ENCODE results near the gene CA10.
A peak's percentile ranks its signal among the peaks of the same experiment; 100 is the strongest.

The CA10 gene

GRCh38 chr17:52047086-52047485, 111.4 kb downstream of the CA10 start:
- no peak for DNase-seq (ENCODE audit: low read depth)

DNA sequence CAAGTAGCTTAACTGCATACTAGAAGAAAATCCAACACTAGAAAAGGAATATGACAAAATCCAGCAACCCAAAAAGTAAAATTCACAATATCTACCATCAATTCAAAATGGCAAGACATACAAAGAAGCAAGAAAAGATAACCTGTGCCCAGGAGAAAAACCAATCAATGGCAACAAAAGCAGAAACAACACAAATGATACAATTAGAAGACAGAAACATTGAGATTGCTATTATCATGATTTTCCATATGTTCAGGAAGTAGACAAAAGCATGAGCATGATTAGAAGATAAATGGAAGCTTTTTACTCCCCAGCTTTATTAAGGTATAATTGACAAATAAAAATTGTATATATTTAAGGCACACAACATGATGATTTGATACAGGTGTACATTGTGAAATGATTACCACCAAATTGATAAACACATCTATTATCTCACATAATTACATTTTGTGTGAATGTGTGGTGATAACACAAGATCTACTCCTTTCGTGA, 117.3 kb downstream of the CA10 start:
- no peak for DNase-seq (ENCODE audit: low read depth)

- DNase-seq (ENCODE audit: low read depth) = no peak
Measured at GRCh38 chr17:52036416-52036815, 122.1 kb downstream of the CA10 start.

- no peak for DNase-seq (ENCODE audit: low read depth)
Measured at GRCh38 chr17:52035336-52035915, 123.1 kb downstream of the CA10 start.

DNA sequence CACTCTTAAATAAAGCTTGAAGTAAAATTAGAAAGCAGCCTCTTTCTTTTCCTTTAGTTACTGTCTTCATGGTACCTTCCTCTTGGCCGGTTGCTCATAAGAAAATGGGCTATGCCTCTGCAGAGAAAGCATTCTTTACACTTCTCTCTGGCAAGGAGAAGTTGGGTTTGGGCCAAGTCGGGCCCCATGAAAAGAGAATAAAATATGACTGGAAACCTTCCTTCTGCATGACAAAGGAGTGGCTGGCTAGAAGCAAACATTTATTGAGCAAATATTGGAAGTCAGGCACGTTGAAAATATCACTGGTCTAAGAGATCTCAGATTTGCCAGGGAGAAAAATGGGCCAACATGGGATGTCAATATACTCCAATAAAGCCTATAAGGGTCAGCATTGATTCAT, 126.1 kb downstream of the CA10 start:
- DNase-seq (ENCODE audit: low read depth) = no peak

DNA sequence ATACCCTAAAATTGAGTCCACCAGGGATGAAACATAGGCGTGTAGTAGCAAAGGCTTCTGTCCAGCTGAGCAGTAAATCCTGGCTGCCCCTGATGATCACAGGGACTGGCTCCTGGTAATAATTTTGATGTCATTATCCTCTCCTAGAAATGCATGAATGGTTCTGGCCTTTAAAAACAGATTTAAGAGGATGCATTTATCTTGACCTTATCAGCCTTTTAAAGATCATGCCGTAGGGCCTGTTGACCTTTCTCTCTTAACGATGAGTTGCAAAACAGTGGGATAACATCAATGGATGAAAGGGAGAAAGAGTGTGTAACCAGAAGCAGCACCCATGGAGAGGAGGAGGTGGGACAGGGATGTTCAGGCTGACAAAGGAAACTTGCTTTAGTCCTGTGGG, 128.5 kb downstream of the CA10 start:
- no peak for DNase-seq (ENCODE audit: low read depth)

DNA sequence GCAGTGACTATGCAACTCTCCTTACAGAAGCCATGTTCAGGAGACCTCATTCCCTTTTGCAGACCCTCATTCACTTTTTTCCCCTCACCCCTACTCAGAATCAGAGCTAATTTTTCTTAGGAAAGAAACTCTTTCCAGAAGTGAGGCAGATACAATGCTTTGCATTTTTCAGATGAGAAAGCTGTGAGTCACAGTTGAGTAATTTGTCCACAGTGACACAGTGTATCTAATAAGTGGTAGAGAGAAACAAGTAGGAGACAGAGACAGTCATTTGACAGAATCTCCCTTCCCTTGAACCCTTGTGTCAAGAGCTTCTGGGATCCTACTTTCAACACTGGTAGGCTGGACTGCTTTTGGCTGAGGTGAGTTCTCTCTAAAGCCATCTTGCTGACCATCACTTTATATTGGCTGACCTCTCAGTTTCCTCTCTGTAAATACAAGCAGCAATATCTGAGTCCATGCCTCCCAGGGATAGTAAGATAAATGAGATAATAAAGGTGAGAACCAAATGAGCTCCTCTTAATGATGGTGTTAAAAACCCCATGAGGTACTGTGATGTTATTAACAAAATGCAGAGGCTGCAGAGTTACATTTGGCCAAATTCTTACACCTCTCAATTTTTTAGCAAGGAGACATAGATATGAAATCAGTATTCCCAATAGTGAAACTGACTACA, 130.8 kb downstream of the CA10 start:
- DNase-seq (ENCODE audit: low read depth) = peak; percentile 61

DNA sequence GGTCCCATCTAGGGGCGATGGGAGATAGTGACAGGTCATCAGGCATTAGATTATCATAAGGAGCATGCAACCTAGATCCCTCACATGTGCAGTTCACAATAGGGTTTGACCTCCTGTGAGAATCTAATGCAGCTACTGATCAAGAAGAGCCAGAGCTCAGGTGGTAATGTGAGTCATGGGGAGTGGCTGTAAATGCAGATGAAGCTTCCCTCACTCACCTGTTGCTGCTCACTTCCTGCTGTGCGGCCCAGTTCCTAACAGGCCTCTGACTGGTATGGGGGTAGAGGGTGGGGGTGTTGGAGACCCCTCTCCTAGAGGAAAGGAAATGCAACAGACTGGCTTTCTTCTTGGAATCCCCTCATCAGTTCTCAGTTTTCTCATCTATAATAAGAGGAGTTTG, 131.4 kb downstream of the CA10 start:
- DNase-seq (ENCODE audit: low read depth) = no peak

- no peak for DNase-seq (ENCODE audit: low read depth)
Measured at GRCh38 chr17:52026075-52026474, 132.4 kb downstream of the CA10 start.

- peak; percentile 37 for DNase-seq (ENCODE audit: low read depth)
Measured at GRCh38 chr17:52025236-52025635, 133.3 kb downstream of the CA10 start.

DNA sequence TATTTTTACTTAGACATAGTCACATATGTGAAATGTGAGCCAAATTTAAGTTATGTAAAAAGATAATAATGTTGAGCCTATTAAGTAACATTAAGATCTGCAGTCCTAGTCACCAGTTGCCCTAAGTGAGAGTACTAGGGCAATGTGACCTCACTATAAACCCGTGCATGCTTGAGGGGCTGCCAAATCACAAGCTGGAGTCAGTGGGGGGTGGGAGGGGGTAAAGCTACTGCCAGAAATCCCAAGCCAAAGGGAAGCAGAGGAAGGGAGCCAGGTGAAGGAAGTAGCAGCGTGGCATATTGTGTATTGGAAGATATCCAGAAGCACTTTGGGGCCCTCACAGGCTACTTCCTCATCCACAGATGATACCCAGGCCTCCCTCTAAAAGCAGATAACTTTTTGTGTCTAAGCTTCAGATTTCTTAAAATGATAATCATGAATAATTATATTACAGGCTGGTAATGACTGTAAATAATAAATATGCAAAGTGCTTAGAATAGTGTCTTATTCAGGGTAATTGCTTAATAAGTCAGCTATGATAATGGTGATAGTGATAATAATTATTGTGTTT, 134.1 kb downstream of the CA10 start:
- DNase-seq (ENCODE audit: low read depth) = no peak

- DNase-seq (ENCODE audit: low read depth) = no peak
Measured at GRCh38 chr17:52011064-52011463, 147.4 kb downstream of the CA10 start.

GRCh38 chr17:51999654-52000053, 158.9 kb downstream of the CA10 start:
- no peak for DNase-seq (ENCODE audit: low read depth)

GRCh38 chr17:51997723-51998122, 160.8 kb downstream of the CA10 start:
- DNase-seq (ENCODE audit: low read depth) = no peak

- DNase-seq (ENCODE audit: low read depth) = no peak
Measured at GRCh38 chr17:51995797-51996403, 162.6 kb downstream of the CA10 start.

- DNase-seq (ENCODE audit: low read depth) = no peak
Measured at GRCh38 chr17:51992864-51993416, 165.6 kb downstream of the CA10 start.

DNA sequence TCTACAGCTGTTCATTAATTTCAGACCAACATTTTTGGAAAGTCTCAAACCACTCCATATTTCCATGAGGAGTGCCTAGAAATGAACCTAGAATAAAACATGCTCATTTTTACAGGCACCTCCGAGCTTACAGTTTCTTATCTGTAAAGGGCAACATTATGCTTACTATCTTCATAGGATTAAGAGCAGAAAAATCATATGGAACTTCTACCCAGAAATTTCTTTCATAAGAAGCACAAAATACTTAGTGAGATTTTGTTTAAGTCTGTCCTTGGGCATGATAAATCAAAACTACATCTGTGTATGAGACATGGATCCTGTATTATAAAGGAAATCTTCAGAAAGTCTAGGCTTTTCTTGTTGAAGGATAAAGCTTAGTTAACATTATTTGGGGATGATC, 187.4 kb downstream of the CA10 start:
- DNase-seq (ENCODE audit: low read depth) = no peak

- DNase-seq (ENCODE audit: low read depth) = no peak
Measured at GRCh38 chr17:51961689-51962088, 196.8 kb downstream of the CA10 start.

- no peak for DNase-seq (ENCODE audit: low read depth)
Measured at GRCh38 chr17:51957786-51958185, 200.7 kb downstream of the CA10 start.

GRCh38 chr17:51955245-51955644, 203.3 kb downstream of the CA10 start:
- no peak for DNase-seq (ENCODE audit: low read depth)

- no peak for DNase-seq (ENCODE audit: low read depth)
Measured at GRCh38 chr17:51954232-51954765, 204.2 kb downstream of the CA10 start.

DNA sequence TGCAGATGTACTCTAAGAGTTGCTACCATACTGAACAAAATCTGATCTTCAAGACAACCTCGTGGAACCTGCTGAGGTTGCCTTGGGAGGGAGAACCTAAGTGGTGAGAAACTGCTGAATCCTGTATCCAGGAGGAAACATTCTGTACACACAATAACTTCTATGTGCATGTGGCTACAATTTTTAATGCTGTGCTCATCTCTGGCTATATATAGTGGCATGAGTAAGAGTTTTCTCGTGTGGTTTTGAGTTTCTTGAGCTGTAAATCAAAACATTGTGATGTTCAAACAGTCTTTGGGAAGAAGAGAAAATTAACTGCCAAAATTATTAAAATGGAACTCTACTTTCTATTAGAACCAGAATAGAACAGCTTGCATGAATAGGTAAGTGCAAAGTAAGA, 206.8 kb downstream of the CA10 start:
- DNase-seq (ENCODE audit: low read depth) = no peak

- no peak for DNase-seq (ENCODE audit: low read depth)
Measured at GRCh38 chr17:51948128-51948527, 210.4 kb downstream of the CA10 start.

All from GM04503 (cell line).